Measurements from ENCODE around the gene VAV2. TPM values are rescaled to one million over a fixed set of nuclear protein-coding genes. Genes with fewer than 3 reads are reported as not detected.

Gene VAV2
- total and polyA plus RNA-seq, 2 experiments from 2014 or later = 8.1 to 28.9 TPM

- H3K27me3 Mint-ChIP-seq (ENCODE audit: insufficient read depth, low read depth, poor library complexity) = peaks cover 8% of the 10 kb centered on the region
- H3K27me3 ChIP-seq (ENCODE audit: insufficient read depth) = no peaks in the 10 kb centered on the region
- peaks cover 34% of the 10 kb centered on the region; the same call in 1 of the 2 replicates for H3K36me3 ChIP-seq (ENCODE audit: insufficient read depth)
- H3F3A ChIP-seq (replicated peaks; ENCODE audit: low read depth) = 0 out of 2 replicates have a peak, but pooled peaks cover 5% of the 10 kb centered on the region
- ATAC-seq (no peak), DNase-seq (ENCODE audit: low spot score) (no peak)
- no peaks in the 10 kb centered on the region for H3K9me2 ChIP-seq (ENCODE audit: insufficient read depth)
- no peak overlapping the region for H2AFZ ChIP-seq
- H4K20me1 ChIP-seq (replicated peaks; ENCODE audit: insufficient read depth) = peaks cover 3% of the 10 kb centered on the region; the same call in 1 of the 2 replicates
- H3K79me2 ChIP-seq (replicated peaks; ENCODE audit: insufficient read depth) = peaks cover 1% of the 10 kb centered on the region; the same call in 1 of the 2 replicates
- no peaks in the 10 kb centered on the region for H3K4me1 ChIP-seq (ENCODE audit: insufficient read depth)
- TF ChIP-seq CREB1 (CRISPR knock-in tag; IDR thresholded peaks at IDR 0.05; ENCODE audit: low read depth) = no peak
- TF ChIP-seq CTCF (conservative IDR thresholded peaks at IDR 0.05; ENCODE audit: low read depth in 2 of 2) = no peak
- TF ChIP-seq ZNF462 (CRISPR knock-in tag; IDR thresholded peaks at IDR 0.05) = no peak
- TF ChIP-seq JUNB (IDR thresholded peaks at IDR 0.05; ENCODE audit: unreplicated experiment) = no peak
- no peak for TF ChIP-seq ETS1 (IDR thresholded peaks at IDR 0.05)
- H3K4me2 ChIP-seq = no peak overlapping the region
- H3K27ac ChIP-seq (ENCODE audit: low read depth) = no peak overlapping the region
- H3K4me3 Mint-ChIP-seq = no peak overlapping the region
- H3K36me3 Mint-ChIP-seq (ENCODE audit: low read depth) = peaks cover 55% of the 10 kb centered on the region
- H3K27ac Mint-ChIP-seq = no peak overlapping the region
- no peaks in the 10 kb centered on the region for H3K4me1 Mint-ChIP-seq
- H3K9me3 Mint-ChIP-seq = no peaks in the 10 kb centered on the region; the same call in 2 of the 3 replicates
- no peak overlapping the region for H3K4me3 ChIP-seq
Measured at GRCh38 chr9:134032456-134033222, 40.5 kb upstream of the VAV2 start.

Data from GM23338 (cell line).